GM21825 (cell line): ENCODE data around the gene CHST12.
"Not testable (repeated sequence)": the region's sequence is repeated elsewhere in the genome, so short reads cannot be mapped to it uniquely, and the experiment has no call there.

Experiments used
- ATAC-seq: cut with Tn5 transposase; IDR thresholded peaks from one replicate; pipeline ENCODE4 v1.9.1; 2021; ENCODE audit warnings: mild to moderate bottlenecking, moderate library complexity; ENCODE audit not compliant: unreplicated experiment

CHST12 gene

GRCh38 chr7:2453849-2454248, 50.4 kb downstream of the CHST12 start:
- not testable (repeated sequence) for ATAC-seq

- ATAC-seq: no peak
These were observed 56.3 kb downstream of the CHST12 start for GRCh38 chr7:2459674-2460073.

DNA sequence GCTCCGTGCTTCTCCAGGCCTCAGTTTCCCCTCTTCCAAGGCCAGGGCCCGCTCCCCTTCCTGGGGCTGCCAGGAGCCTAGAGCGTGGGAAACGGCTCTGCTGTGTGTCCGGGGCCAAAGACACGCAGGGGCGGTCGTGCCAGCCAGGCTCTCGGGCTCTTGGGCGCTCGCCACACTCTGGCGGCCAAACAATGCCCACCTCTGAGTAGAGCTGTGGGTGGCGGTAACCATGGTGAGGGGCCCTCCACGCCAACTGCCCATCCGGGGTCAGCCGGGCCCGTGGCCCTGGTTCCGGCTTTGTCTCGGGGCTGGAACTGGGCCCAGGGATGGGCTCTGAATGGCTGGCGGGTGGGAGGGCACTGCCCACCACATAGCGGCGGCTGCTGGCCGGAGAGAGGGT, 56.8 kb downstream of the CHST12 start:
- ATAC-seq: no peak

- no peak for ATAC-seq
These were observed 57.2 kb downstream of the CHST12 start for GRCh38 chr7:2460641-2461040.

DNA sequence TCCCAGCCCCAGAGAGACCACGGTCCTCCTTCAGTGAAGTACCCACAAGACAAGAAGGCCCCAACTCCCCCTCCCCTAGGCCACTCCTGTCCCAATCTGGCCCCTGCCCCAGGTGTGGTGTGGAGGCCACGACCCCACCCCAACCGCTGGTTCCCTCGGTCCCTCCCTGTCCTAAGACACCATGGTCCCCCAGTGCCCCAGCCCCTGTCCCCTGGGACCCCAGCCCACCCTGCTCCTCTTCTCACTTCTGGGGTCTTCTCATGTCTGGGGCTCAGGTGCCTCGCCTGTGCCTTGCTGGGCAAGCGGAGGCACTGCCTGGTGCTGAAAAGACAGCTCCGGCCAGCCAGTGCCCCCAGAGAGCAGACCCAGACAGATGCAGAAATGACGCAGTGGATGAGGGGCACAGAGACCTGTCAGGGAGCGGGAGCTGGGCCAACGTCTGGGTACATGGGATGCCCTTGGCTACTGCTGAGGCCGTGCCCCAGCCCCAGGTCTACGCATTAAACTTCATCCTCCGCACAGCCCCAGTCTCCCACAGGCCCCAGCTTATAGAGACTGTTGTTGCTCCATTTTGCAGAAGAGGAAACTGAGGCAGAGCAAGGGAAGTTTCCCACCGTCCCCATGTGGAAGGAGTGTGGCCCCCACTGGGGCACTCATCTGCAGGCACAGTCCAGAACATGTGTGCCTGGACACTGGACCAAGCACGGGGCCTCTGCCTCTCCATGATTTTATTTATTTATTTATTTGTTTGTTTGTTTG, 58.0 kb downstream of the CHST12 start:
- ATAC-seq: no peak

DNA sequence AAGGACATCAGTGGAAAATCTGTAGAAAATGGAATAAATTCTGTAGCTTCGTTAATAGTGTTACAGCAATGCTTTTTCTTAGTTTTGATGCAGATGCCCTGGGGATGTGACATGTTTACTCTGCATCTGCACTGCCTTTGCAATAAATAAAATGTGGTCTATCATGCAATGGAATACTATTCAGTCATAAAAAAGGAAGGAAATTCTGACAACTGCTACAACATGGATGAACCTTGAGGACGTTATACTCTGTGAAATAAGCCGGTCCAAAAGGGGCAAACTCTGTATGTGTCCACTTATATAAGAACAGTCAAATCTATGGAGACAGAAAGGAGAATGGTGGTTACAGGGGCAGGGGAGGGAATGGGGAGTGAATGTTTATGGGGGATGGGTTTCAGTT, 59.3 kb downstream of the CHST12 start:
- ATAC-seq: no peak

GRCh38 chr7:2465928-2466327, 62.5 kb downstream of the CHST12 start:
- ATAC-seq: no peak

DNA sequence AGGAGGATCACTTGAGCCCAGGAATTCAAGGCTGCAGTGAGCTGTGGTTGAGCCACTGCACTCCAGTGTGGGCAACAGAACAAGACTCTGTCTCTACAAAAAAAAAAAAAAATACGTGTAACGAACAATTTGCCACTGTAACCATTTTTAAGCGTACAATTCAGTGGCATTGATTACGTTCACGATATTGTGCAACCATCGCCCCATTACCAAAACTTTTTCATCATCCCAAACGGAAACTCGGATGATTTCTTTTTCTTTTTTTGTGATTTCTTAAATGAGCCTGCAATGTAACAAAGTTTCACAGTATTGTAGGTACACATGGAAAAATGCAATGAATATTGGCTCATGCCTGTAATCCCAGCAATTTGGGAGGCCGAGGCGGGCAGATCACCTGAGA, 63.3 kb downstream of the CHST12 start:
- no peak for ATAC-seq

- ATAC-seq: no peak
These were observed 64.8 kb downstream of the CHST12 start for GRCh38 chr7:2468227-2468626.

DNA sequence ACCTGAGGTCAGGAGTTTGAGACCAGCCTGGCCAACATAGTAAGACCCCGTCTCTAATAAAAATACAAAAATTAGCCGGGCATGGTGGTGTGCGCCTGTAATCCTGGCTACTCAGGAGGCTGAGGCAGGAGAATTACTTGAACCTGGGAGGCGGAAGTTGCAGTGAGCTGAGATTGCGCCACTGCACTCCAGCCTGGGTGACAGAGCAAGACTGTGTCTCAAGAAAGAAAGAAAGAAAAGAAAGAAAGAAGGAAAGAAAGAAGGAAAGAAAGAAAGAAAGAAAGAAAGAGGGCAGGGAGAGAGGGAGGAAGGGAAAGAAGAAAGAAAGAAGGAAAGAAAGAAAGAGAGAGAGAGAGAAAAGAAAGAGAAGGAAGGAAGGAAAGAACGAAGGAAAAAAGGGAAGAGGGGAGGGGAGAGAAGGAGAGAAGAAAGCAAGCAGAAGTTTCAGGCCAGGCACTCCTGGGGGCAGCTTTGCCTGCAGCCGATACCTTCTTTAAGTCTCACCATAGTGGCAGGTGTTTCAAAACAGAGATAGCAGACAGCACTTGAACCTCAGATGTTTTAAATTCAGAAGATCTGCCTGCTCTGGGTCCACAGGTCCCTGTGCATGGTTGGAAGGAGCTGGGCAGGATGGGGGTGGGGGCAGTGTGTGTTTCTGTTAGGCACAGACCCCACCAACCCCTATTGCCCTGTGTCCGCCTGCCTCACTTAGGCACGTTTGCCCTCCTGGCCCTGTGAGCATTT, 66.2 kb downstream of the CHST12 start:
- ATAC-seq: not testable (repeated sequence)

- no peak for ATAC-seq
These were observed 67.0 kb downstream of the CHST12 start for GRCh38 chr7:2470204-2471021.

GRCh38 chr7:2471022-2471329, 67.6 kb downstream of the CHST12 start:
- ATAC-seq: no peak

GRCh38 chr7:2471396-2471795, 68.0 kb downstream of the CHST12 start:
- ATAC-seq: no peak

DNA sequence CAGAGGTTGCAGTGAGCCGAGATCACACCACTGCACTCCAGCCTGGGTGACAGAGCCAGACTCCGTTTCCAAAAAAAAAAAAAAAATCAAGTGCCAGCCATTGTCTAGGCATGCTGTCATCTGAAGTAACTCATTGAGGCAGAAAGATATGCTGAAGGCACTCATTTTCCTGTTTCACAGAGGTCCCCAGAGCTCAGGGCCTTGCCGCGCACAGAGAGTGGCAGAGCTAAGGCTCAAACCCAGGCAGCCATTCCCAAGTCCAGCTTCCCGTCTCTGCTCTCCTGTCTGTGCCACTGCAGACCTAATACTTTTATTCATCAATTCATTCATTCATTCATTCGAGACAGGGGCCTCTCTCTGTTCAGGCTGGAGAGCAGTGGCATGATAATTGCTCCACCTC, 69.3 kb downstream of the CHST12 start:
- ATAC-seq: no peak

GRCh38 chr7:2473496-2474180, 70.2 kb downstream of the CHST12 start:
- ATAC-seq: no peak

DNA sequence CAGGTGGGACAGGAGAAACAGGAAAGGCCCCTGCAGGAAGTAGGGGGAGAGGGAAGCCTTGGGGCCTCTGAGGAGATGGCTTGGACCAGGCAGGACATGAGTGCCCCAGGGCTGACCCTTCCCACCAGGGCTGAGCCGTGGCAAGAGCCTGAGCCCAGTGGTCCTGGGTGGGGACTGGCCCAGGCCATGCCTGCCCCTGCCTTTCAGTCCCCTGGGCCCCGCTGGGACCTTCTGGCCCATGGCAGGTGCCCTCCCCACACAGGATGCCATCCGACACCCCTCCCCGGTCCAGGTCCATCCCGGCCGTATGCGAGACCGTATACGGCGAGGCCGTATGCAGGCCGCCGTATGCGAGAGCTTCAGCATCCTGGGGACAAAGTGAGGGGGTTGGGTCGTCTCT, 70.8 kb downstream of the CHST12 start:
- no peak for ATAC-seq

DNA sequence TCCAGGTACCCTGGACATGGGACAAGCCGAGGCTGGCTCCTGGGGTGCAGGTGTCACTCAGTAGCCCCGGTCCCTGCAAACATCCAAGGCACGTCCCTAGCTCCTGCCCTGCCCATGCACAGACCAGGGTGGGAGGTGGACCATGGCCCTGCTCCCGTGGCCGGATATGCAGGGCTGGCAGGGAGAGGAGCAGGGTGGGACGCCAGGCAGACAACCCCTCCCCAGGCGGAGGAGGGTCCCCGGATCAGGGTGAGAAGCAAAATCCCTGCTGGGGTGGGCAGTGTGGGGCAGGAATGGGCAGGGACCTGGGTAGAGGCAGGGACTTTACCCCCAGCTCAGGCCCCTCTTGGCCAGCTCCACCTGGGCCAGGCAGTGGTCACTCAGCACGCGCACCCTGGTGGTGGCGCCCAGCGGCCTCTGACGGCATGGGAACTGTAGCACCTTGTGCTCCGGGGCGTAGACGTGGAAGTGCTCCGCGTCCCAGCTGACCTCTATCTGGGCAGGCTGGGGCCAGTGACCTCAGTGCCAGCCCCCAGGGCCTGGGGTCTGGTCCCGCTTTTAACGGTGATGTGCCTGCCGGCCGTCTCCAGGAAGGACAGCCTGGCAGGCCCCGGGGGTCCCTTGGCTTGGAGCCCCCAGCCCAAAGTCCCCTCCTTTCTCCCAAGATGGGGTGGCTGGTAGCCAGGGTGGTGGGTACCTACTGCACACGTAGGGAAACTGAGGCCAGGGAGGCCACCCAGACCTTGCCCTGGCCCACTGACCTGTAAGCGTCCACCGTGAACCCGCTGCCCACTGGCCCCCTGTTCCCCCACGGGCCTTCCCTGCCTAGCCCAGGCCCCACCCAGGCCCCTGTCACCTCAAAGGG, 71.6 kb downstream of the CHST12 start:
- ATAC-seq: no peak

DNA sequence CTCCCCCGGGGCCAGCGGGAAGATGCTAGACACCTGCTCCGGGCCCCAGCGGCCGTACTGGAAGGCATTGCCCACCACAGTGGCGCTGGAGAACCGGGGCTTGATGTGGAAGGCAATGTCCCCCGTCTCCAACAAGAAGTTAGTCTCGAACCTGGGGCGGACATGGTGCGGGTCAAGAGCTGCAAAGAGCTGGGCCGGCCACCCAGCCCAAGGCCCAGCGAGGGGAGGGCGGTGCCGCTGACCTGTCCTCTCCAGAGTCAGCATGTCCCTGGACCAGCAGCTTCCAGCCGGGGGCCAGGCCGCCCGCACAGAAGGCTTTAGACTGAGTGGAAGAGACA, 72.2 kb downstream of the CHST12 start:
- ATAC-seq: no peak

DNA sequence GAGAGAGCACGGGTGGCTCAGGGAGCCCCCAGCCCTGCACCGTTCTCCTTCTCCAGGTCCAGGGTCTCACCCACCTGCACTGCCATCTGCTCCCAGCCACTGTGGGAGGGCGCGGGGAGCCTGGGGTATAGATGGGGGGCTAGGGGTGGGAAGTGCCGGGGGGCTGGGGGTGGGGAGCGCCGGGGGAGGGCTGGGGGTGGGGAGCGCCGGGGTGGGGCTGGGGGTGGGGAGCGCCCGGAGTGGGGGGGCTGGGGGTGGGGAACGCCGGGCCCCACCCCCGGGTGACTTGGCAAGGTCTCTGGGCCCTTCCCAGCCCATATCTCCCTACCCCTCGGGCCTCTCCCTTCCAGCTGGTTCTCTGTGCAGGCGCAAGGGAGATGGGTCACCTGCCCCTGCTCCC, 72.9 kb downstream of the CHST12 start, which contains the start of gene GRIFIN:
Gene GRIFIN, minus strand, starts transcription at position 101 of the 400 bp plus-strand sequence. Its CDS starts 15 bp downstream, at position 86.
- no peak for ATAC-seq

GRCh38 chr7:2476776-2477446, 73.5 kb downstream of the CHST12 start:
- ATAC-seq: no peak
